Lung (tissue), 12 donors: ENCODE results near the gene OR13G1. TPM values are rescaled to one million over a fixed set of nuclear protein-coding genes. Genes with fewer than 3 reads are reported as not detected.

Experiments
- ATAC-seq: fragments of 200-7000 bp; cut with Tn5 transposase; one replicate; pipeline ENCODE4 v1.9.1; 2020; ENCODE audit warnings: moderate number of reproducible peaks; ENCODE audit not compliant: insufficient read depth, low FRiP score
- DNase-seq, 3 donors: peaks; one replicate each; pipeline ENCODE4 v3.0.0-alpha.2; 2013 to 2017
- H3K27ac ChIP-seq, 2 donors: one replicate each; pipeline ENCODE4 v1.5.1; 2013; ENCODE audit warnings: mild to moderate bottlenecking in 2 of 2, moderate library complexity in 2 of 2, control low read depth in 1 of 2, inconsistent platforms in 1 of 2, low read depth in 1 of 2, low read length in 1 of 2
- H3K27me3 ChIP-seq, 3 donors: one replicate each; pipeline ENCODE4 v1.5.1; 2013; ENCODE audit warnings: low read length in 2 of 3; ENCODE audit not compliant: control insufficient read depth in 3 of 3, insufficient read depth in 3 of 3
- H3K36me3 ChIP-seq, 4 donors: one replicate each; pipeline ENCODE4 v1.5.1; 2013; ENCODE audit warnings: low read length in 4 of 4, mild to moderate bottlenecking in 1 of 4, moderate library complexity in 1 of 4; ENCODE audit not compliant: control insufficient read depth in 4 of 4, insufficient read depth in 4 of 4
- H3K4me1 ChIP-seq, 5 donors: one replicate each; pipeline ENCODE4 v1.5.1; 2013; ENCODE audit warnings: low read length in 5 of 5, mild to moderate bottlenecking in 2 of 5, moderate library complexity in 1 of 5; ENCODE audit not compliant: control insufficient read depth in 5 of 5, insufficient read depth in 5 of 5
- H3K4me3 ChIP-seq: one replicate; pipeline ENCODE4 v1.5.1; 2013; ENCODE audit warnings: mild to moderate bottlenecking, control low read depth, moderate library complexity
- H3K9ac ChIP-seq, 2 donors: one replicate each; pipeline ENCODE4 v1.5.1; 2013; ENCODE audit warnings: low read length in 2 of 2, control low read depth in 1 of 2; ENCODE audit not compliant: insufficient read depth in 1 of 2
- H3K9me3 ChIP-seq, 4 donors: one replicate each; pipeline ENCODE4 v1.5.1; 2013; ENCODE audit warnings: low read length in 3 of 4, mild to moderate bottlenecking in 1 of 4, moderate library complexity in 1 of 4; ENCODE audit not compliant: control insufficient read depth in 4 of 4, insufficient read depth in 3 of 4
- CTCF ChIP-seq: IDR thresholded peaks from 2 replicates; pipeline ENCODE4 v1.5.1; 2012; ENCODE audit warnings: mild to moderate bottlenecking; ENCODE audit errors: control extremely low read depth, extremely low read depth
- WGBS, 2 donors: extraction: QIAGEN DNeasy Blood & Tissue Kit; methylation state at CpG; one replicate each; pipeline ENCODE4 v1.1.7; 2013; 5-methylcytosine and 5-hydroxymethylcytosine counted together
- polyA plus RNA-seq, 2 donors: library from polyadenylated mRNA; stranded (reverse); fragments of 200-250 nt; gene quantifications; one replicate each; pipeline ENCODE4 v1.2.1, GENCODE V29; 2013
- total RNA-seq, 2 donors: library from RNA; depleted of rRNA in 1 of 2; stranded (reverse); fragments of >200 nt in 1 of 2; gene quantifications; one replicate each; pipeline ENCODE4 v1.2.1, GENCODE V29; 2014 to 2021
- donor health status: control.
- donor health status: control.
- donor health status: Bipolar disorder and iron deficiency.
- donor health status: healthy.
- donor health status: DM: yes; HTN: yes; CAD: no.

OR13G1 gene
- total and polyA plus RNA-seq, 4 donors: not detected

- 8 to 13% methylated on average over 2 of the region's 2 CpGs for WGBS, 2 donors
- H3K36me3 ChIP-seq: no peaks in the 10 kb centered on the region
- no peaks in the 10 kb centered on the region for H3K27me3 ChIP-seq
- peak in 1 of 3 donors; percentile 23 for DNase-seq
- H3K27ac ChIP-seq: no peak overlapping the region
- no peak overlapping the region for H3K9ac ChIP-seq
- TF ChIP-seq CTCF: no peak
- no peak overlapping the region for H3K4me3 ChIP-seq
- no peaks in the 10 kb centered on the region for H3K4me1 ChIP-seq
- H3K9me3 ChIP-seq: no peaks in the 10 kb centered on the region
- no peak for ATAC-seq
Measured at GRCh38 chr1:247647864-247648263, 31.7 kb downstream of the OR13G1 start.

- no peak for TF ChIP-seq CTCF
- no peaks in the 10 kb centered on the region for H3K27me3 ChIP-seq
- H3K4me3 ChIP-seq: no peak overlapping the region
- H3K9ac ChIP-seq: no peak overlapping the region
- DNase-seq (no peak), ATAC-seq (no peak)
- H3K27ac ChIP-seq: no peak overlapping the region
- H3K9me3 ChIP-seq: no peaks in the 10 kb centered on the region
- no peaks in the 10 kb centered on the region for H3K4me1 ChIP-seq
- H3K36me3 ChIP-seq: no peaks in the 10 kb centered on the region
- 62 to 75% methylated on average over 4 of the region's 4 CpGs for WGBS, 2 donors
Measured at GRCh38 chr1:247646867-247647266, 32.7 kb downstream of the OR13G1 start.

- H3K4me3 ChIP-seq: no peak overlapping the region
- no peak for ATAC-seq
- no peak for DNase-seq
- peaks cover 0 to 2% (median 0%) of the 10 kb centered on the region in 3 donors for H3K27me3 ChIP-seq
- no peak overlapping the region for H3K27ac ChIP-seq
- TF ChIP-seq CTCF: no peak
- no peaks in the 10 kb centered on the region for H3K36me3 ChIP-seq
- H3K9ac ChIP-seq: no peak overlapping the region
- H3K4me1 ChIP-seq: peaks cover 0 to 7% (median 0%) of the 10 kb centered on the region in 5 donors
- 85 to 88% methylated on average over 5 of the region's 5 CpGs for WGBS, 2 donors
- H3K9me3 ChIP-seq: peaks cover 0 to 12% (median 1%) of the 10 kb centered on the region in 4 donors
Measured at GRCh38 chr1:247642742-247643141, 36.8 kb downstream of the OR13G1 start.

GRCh38 chr1:247639381-247639981 is 40.1 kb downstream of the OR13G1 start:
- peak overlapping the region in 1 of 2 donors; percentile 55 for H3K27ac ChIP-seq
- ATAC-seq (peak; percentile 90), DNase-seq (peak; percentile 15 to 49 (median 49))
- WGBS, 2 donors: 9 to 19% methylated on average over 51 to 55 of the region's 55 CpGs
- H3K27me3 ChIP-seq: peaks cover 0 to 2% (median 0%) of the 10 kb centered on the region in 3 donors
- H3K9me3 ChIP-seq: peaks cover 0 to 20% (median 1%) of the 10 kb centered on the region in 4 donors
- peaks cover 0 to 7% (median 0%) of the 10 kb centered on the region in 5 donors for H3K4me1 ChIP-seq
- peak overlapping the region; percentile 34 for H3K4me3 ChIP-seq
- H3K36me3 ChIP-seq: no peaks in the 10 kb centered on the region
- no peak for TF ChIP-seq CTCF
- no peak overlapping the region for H3K9ac ChIP-seq
